Activated CD4-positive, CD25-positive, alpha-beta regulatory T cell treated with anti-CD3 and anti-CD28 coated beads, Interleukin-2, amount 50 U/mL, for 24 hours (primary cell): ENCODE measurements around the gene BDH1.

ENCODE experiments used
- ATAC-seq, 2 donors: fragments of 150-1000 bp; cut with Tn5 transposase; one replicate each; pipeline ENCODE4 v1.10.0; 2021; ENCODE audit warnings: mild to moderate bottlenecking in 1 of 2, moderate library complexity in 1 of 2

Gene BDH1

GRCh38 chr3:197547306-197548011 is 8.3 kb downstream of the BDH1 start:
- ATAC-seq, result no peak

- no peak for ATAC-seq
Observed at GRCh38 chr3:197546307-197547085, 9.3 kb downstream of the BDH1 start.

GRCh38 chr3:197545571-197545970 is 10.2 kb downstream of the BDH1 start:
- no peak for ATAC-seq

GRCh38 chr3:197545101-197545500 is 10.7 kb downstream of the BDH1 start:
- ATAC-seq, result no peak

GRCh38 chr3:197542741-197543454 is 12.9 kb downstream of the BDH1 start:
- ATAC-seq, result no peak

- no peak for ATAC-seq
Observed at GRCh38 chr3:197541756-197542539, 13.8 kb downstream of the BDH1 start.

- ATAC-seq, result no peak
Observed at GRCh38 chr3:197540961-197541377, 14.8 kb downstream of the BDH1 start.

GRCh38 chr3:197539651-197540051 is 16.1 kb downstream of the BDH1 start:
- ATAC-seq, result no peak

- ATAC-seq, result no peak
Observed at GRCh38 chr3:197533927-197534725, 21.6 kb downstream of the BDH1 start.

- ATAC-seq, result no peak
Observed at GRCh38 chr3:197533396-197533795, 22.4 kb downstream of the BDH1 start.

GRCh38 chr3:197532388-197532787 is 23.4 kb downstream of the BDH1 start:
- ATAC-seq, result no peak

GRCh38 chr3:197528190-197528589 is 27.6 kb downstream of the BDH1 start:
- ATAC-seq, result no peak

- ATAC-seq, result no peak
Observed at GRCh38 chr3:197527569-197527968, 28.2 kb downstream of the BDH1 start.

- ATAC-seq, result no peak
Observed at GRCh38 chr3:197525706-197526105, 30.1 kb downstream of the BDH1 start.

GRCh38 chr3:197524128-197524527 is 31.6 kb downstream of the BDH1 start:
- no peak for ATAC-seq

- ATAC-seq, result no peak
Observed at GRCh38 chr3:197523526-197523925, 32.2 kb downstream of the BDH1 start.

- no peak for ATAC-seq
Observed at GRCh38 chr3:197522881-197523441, 32.8 kb downstream of the BDH1 start.

GRCh38 chr3:197522183-197522715 is 33.5 kb downstream of the BDH1 start:
- no peak for ATAC-seq

- ATAC-seq, result no peak
Observed at GRCh38 chr3:197521277-197522182, 34.2 kb downstream of the BDH1 start.
